ENCODE results near the gene DTNB. TPM values are rescaled to one million over a fixed set of nuclear protein-coding genes. Genes with fewer than 3 reads are reported as not detected.

DTNB gene
- total RNA-seq, 1 experiment from 2014 or later, result 26.3 TPM

Small RNA genes within 50 kb of the gene (microRNA-seq; reads per million reads assigned to microRNA genes)
- gene MIR1301, result 73.5 reads per million, percentile 70 among the genes with 10 or more reads in this experiment

Other genes starting within 250 kb of the DTNB start
- gene ASXL2, start 204.9 kb upstream of the DTNB start, total RNA-seq (2022), result 34.0 and 35.3 TPM in 2 replicates